Stimulated activated CD8-positive, alpha-beta memory T cell treated with anti-CD3 and anti-CD28 coated beads, Interleukin-4, amount 100 ng/mL, for 48 hours (primary cell): ENCODE measurements around the gene MBOAT2.

ENCODE experiments used
- DNase-seq: peaks from one replicate; pipeline ENCODE4 v3.0.0-alpha.2; 2020

MBOAT2 gene

DNA sequence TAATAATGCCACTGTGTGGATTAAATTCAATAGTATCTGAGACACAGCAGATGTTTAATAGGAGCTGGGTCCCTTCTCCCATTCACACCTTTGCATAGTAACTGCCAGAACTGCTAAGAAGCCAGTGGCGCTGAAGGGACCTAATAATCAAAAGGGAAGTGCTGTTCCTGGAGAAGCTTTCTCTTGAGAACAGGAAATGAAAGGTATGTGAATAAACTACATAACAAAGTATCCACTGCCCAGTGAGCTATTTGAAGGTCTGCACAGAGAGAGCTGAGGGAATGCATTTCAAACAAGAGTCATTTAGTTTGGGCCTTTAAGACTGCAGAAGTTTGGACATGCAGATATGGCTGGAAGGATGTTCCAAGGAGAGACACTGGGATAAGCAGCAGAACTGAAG is 110.0 kb downstream of the MBOAT2 start:
- no peak for DNase-seq

DNA sequence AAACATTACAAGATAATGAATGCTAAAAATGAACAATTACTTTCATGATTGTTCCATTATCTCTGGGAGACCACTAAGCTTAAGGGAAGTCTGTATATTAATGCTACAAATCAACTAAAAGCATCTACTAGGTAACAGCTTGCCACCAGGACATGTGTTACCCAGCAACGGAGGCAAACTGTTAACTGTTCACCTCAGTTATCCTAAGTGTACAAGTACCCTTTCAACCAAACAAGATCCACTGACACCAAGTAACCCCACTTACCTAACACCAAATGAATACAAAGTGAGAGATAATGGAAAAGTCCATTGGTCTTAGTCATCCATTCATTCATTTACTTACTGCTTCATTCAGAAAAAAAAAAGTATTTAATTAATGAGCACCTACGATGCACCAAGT is 111.4 kb downstream of the MBOAT2 start:
- DNase-seq: no peak

DNA sequence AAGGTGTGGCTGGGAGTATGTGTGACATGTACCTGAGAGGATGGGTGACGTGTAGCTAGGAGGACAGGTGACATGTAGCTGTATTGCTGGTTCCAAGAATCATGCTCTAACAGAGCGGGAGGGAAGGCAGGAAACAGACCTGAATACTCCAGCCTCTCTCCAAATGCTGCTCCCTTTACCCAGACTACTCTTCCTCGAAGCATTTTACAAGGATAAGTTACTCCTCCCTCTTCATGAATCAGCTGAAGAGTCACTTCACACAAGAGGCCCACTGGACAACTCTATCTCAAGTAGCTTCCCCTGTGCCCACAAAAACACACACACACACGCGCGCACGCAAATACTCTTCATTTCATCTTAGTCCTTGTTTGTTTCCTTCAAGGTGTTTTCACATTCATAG is 113.5 kb downstream of the MBOAT2 start:
- no peak for DNase-seq

DNA sequence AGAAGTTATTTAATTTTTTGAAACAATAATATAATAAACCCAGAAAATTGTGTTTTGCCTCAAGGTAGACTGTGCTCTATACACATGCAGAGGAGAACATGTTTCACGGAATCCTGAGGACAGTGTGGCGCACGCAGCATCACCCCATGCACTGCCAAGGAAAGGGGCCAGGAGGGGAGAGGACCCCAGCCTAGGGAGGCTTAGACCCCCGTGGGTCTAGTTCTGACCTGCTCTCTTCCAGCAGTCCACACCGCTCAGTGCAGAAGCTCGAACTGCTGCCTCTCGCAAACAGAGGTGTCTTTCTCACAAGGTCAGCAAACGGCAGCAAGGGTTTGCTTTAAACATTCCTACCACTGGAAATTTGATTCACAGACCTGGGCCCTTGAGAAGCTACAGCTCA is 114.5 kb downstream of the MBOAT2 start:
- no peak for DNase-seq

DNA sequence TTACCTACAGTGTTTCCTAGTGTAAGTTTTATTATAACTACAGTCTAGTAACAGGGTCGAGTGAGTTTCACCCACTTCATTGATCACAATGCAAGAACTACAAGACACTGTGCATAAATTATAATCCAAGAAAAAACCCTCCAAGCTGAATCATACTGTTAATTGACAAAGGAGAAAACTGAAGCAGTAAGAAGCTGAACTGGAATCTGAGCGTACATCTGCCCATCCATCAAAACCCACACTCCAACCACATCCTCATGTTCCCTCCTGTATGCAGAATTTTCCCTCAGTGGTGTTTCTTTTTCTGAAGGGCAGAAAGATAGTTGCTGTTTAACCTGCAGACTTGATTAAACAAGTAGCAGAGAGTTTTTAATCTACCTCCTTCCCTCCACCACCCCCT is 116.6 kb downstream of the MBOAT2 start:
- no peak for DNase-seq

DNA sequence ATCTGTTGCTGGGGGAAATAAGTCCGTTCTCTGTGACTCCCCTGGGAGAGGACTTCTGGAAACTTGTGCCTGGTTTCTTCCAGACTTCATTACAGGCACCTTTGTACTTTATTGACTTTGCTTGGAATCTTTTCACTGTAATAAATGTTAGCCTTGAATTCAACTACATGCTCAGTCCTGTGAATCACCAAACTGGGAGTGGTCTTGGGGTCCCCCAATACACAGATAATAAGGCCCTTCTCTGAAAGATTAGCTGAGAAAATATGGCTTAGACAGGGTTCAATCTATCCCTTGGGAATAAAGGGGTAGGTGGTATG is 117.3 kb downstream of the MBOAT2 start:
- DNase-seq: no peak

DNA sequence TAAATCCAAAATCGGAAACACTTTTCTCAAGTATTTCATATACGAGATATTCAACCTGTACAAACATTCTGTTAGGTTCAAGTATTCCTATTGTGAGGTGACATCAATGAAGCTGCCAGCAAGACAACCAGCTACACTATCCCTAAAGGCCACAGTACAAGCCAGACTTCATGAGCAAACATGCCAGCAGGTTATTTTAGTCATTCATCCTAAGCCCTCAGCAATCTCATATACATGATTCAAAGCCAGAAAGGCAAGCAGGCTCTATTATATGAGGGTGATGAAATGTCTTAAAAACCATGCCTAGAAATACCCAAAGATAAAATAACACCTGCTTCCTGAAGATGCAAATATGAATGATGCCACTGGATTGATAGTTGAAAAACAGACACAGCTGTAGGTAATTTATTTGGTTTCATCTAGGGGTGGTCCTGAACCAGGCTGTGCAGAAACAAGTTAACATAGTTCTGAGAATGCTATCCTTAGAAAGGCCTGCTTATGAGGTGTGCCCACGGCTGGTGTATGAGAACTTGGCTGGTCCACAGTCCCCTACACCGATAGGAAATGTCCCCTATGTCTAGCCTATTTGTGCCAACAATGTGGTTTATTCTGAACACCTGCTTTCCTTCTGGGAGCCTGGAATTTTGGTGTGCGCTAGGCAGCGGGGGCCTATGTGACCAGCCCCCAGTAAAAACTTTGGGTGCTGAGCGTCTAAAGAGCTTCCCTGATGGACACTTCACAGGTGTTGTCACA is 117.9 kb downstream of the MBOAT2 start:
- no peak for DNase-seq

DNA sequence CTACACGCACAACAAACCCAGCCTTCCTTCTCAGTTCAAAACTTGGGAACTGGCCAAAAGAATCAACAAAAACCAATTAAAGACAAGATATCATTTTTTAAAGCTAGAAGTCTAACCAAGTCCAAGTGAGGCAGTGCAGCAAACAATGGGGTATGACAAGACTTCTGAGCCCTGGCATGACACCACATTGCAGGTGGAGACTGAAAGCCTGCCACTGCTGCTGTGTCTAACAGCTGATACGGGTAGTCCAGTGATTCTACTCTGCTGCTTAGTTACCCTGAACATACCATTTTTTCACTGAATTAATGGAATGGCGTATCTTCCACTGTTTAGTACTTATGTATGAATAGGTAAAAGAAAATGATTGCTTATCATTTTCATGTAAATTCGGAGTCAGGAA is 118.7 kb downstream of the MBOAT2 start:
- no peak for DNase-seq

DNA sequence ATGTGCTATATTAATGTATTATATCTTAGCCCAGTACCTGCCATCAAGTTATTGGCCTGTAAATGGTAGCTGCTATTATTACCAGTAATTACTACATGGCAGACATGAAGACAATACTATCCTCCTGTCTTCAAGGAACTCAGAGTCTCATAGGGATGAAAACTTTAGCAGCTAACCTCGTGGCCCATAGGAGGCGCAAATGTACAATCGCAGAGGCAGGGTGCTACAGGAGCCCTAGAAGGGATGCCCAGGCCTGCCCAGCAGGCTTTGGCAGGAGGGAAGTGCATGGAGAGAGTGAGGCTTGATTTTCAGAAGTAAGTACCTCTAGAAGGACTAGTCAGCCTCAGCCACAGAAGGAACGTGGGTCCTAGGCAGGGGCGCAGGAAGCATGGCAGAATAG is 121.4 kb downstream of the MBOAT2 start:
- DNase-seq: no peak

DNA sequence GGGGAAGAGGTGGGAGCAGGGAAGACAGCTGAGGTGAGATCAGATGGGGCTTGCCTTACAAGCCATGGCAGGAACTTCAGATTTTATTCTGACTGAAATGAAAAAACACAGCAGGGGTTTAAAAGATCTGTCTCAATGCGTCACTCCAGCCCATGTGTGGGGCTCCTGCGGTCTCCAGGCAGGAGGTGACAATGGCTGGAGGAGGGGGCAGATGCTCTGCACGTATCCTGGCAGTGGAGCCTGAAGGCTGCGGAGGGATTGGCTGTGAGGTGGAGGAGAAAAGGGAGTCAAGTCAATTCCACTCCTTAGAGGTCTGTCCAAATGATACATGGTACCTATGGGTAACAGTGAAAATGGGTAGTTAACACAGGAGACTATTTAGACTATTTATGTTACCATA is 125.6 kb downstream of the MBOAT2 start:
- DNase-seq: no peak

DNA sequence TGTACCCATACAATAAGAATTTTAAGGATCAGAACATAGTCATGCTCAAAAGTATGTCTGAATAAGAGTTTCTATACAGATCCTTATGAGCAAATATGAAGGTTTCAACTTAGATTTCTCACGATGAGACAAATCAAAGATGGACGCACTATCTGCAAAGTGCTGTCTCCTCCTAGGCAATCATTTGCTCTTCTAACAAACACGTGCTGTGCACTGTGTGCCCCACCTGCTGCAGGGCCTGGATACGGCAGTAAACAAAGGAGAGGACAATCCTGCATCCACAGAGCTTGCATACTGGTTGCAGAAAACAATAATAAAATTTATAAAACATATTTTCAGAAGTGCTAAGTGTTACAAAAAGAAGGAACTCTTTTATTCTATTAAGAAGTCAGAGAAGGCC is 126.2 kb downstream of the MBOAT2 start:
- no peak for DNase-seq

DNA sequence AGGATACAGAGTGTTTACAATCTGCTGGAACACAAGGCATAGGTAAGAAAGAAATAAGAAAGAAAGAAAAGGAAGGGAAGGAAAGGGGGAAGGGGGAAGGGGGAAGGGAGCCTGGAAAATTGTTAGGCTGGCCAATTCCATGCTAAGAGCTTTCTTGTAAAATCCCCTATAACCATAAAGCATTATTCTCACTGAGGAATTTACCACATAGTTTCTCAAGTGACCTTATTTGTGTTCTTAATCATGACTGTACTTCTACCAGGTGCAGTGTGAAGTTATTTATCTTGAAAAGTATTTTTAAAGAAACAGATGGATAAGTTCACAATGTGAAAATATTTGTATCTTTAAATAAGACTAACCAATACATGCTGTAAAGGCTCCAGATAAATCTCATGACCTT is 126.9 kb downstream of the MBOAT2 start:
- DNase-seq: no peak

DNA sequence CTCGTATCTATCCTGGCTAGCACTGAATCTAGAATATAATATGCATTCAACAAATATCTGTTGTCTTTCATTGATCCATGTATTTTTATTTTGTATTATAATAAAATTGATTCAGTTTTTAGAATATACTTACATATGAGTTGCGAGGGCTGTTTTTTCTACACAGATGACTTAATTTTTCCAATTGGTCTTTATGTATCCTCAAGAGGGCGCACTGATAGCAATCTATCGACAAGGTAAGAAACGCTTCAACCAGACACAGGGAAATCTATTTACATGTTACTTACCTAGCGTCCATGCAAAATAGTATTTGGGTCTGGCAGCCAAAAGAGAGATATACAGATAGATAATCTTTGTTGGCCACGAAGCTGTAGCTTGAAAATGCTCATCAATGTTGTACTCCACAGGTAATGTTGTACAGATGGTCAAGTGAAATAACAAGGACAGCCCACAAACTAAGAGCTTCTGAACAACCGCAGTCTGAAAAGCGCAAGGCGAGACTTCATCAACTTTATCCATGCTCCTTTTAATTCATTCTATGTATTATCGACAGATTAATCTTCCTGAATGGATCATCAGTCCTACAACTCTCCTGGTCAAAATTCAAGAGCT is 130.6 kb downstream of the MBOAT2 start:
- DNase-seq: no peak

DNA sequence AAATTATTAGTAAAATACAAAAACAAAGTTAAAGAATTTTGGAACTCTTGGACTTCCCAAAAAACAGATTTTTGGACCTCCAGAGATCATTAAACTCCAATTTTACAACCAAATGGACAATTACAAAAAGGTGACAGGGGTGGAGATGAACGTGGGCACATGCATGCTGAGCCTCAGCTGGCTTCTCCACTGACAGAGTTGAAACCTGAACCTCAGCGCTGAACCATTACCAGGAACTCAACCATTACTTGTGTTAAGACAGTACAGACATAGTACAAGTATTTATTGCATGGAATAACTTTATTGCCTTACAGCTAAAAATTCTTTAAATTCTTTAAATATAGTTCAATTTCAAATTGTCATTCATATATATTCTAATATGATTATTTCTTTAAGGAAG is 133.0 kb downstream of the MBOAT2 start:
- no peak for DNase-seq

DNA sequence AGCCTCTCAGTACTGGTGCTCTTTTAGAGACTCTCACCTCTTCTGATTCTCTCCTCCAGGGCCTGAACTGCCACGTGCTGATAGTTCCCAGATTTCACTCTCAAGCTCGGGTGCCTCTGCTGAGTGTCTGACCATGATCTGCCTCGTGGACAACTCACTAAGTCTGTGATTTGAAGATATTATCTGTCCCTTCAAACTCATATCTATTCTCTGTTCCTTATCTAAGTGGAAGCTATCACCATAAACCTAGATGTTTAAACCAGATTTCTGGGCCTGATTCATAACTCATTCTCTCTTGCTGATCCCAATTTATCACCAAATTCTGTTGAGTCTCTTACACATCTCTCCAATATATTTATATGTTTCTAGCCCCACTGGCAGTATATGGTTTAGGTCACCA is 136.1 kb downstream of the MBOAT2 start:
- DNase-seq: no peak

DNA sequence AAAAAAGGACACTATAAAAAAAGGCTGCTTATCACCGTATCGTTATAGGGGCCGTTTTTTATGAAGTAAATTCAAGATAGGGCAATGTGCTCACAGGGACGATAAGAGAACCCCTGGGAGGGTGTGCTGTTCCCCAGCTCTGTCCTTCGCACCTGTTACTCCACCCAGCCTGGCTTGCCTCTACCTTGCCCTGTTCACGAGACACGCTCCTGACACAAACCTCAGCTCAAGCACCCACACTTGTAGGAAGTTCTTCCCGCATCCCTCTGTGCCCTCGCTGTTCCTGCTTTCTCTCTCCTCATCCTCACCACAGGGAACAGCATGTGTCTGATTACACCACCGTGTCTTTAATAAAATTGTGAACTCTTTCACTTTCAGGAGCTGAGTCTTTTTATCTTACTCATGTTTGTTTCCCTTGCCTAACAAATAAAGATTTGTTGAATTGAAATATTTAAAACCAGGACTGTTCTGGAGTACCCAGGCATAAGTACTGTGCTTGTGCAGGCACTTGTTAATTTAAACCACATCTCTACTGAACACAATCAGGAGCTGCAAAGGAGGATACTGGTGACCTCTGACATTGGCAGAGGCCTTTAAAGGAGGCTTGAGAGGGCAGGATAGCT is 140.0 kb downstream of the MBOAT2 start:
- DNase-seq: no peak

DNA sequence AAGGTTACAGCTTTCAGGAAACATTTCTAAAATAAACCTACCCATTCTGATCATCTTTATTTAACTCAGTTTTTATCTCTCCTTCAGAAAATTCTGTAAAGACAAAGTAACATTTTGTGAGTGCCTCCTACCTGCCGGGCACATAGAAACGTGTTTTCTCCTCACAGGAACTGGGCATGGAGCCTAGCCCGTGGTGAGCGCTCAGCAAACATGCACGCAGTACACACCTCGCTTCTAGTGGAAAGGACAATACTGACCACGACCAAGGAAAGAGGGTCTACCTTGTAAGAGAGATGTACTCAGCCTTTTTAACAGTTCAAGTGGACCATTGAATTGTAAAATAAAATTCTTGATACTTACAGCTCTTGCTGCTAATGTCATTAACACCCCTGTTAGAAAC is 141.3 kb downstream of the MBOAT2 start:
- DNase-seq: no peak

DNA sequence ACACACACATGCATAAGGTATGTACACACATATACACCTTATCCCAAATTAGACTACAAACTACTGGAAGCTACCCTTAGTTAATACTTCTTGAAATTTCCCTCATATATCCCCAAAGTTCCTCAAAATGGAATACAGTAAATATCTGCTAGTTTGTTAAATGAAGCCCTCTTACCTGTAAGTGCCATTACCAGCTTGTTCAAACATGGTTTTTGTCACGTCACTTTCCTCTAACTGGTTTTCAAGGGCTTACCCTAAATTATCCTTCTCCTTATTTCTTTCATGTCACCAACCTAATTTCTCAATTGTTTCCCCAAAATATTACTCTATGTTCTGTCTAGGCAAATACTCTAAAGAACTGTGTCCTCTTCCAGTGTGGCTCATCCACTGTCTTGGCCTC is 141.7 kb downstream of the MBOAT2 start:
- DNase-seq: no peak

DNA sequence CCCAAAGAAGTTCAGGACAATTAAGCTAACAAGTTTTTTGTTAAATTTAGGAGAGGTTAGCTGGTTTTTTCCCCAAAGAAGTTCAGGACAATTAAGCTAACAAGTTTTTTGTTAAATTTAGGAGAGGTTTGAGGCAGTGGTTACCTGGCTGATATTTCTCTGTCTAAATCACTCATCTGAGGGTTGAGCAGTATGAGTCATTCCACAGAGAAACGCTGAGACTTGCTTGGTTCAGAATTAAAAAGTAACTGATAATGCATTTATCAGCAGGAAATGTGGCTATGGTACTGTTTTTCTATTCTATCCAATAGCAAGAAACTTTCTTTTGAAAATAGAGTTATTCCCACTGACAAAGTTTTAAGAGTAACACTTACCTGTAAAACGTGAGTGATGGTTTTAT is 143.2 kb downstream of the MBOAT2 start:
- DNase-seq: no peak

DNA sequence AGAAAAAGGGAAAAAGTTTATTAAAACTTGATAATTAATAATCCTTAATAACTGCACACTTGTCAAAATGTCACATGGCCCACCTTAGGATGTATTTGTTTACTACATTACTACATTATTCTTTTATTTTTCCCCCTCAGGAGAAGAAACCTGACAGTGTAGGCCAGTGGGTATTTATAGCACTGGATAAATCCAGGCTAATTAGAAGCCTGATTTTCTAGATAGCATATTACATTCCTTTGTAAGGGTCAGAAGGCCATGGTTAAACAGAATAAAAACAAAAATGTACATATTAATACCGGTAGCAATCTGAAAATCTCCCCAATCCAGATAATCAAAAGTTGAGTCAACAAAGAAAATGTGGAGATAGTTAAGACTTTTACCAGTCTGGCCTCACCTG is 144.6 kb downstream of the MBOAT2 start:
- no peak for DNase-seq

DNA sequence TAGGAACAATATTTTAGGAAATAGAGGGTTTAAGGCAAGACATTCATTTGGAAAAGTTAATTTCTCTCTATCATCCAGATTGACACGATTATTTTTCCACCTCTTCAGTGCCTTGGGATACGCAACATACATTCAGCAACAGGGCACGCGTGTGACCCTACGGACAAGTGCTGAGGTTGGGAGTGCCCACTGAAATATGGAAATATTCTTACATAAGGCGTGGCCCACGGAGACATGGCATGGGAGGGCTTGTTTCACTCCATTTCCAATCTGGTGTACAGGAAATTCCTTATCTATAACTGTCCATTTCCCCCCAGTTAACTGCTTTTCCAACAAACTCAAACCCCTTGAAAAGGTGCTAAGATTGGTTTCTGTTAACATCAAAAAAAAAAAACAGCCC is 145.2 kb downstream of the MBOAT2 start:
- DNase-seq: no peak

DNA sequence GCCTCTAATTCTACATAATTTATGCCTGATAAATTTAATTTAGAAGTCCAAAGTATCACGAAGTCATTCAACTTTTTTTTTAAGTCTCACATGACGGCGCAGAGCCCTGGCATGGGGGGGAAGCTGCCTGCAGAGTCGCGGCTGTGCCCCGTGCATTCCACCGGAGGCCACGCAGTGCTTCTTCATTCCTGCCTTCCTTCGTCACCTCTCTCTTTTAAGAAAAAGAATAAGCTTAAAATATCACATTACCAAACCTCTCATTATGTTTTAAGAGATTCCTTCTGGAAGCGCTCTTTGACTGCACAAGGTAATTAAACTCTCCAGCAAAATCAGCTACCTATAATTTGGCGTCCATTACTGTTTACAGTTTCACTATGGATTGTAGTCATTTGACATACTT is 145.8 kb downstream of the MBOAT2 start:
- DNase-seq: no peak

DNA sequence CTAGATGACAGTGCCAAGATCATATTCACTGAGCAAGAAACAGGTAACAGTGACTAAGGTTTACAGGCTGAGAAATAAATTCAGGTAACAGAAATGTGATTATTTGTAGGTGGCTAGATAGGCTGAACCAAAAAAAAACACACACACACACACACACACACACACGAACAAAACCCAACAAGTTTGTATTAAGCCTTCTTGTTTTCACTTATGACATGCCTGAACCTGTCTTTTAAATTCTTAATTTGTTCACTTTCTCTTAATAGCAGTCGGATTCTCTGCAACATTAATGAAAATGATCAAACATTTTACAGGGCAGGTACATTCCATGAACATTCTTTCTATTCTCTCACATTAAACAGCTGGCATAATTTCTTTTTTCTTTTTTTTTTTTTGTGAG is 147.3 kb downstream of the MBOAT2 start:
- DNase-seq: no peak

DNA sequence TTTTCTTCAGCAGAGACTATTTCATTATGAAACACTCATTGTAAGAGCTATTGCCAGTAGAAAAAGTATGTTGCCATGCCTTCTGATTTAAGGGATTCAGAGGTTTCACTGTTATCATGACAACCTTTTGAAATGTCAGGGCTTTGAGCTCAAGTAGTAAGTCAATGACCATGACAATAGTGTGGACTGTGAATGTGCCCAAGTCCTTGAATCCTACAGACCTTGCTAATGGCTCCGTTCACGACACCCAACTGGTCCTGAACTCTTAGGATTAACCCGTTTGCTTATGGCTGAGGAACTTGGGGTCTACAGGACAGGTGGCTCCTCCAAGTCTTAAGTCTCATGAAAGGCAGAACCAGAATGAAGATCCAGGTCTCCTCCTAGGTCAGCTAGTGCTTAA is 148.5 kb downstream of the MBOAT2 start:
- no peak for DNase-seq

DNA sequence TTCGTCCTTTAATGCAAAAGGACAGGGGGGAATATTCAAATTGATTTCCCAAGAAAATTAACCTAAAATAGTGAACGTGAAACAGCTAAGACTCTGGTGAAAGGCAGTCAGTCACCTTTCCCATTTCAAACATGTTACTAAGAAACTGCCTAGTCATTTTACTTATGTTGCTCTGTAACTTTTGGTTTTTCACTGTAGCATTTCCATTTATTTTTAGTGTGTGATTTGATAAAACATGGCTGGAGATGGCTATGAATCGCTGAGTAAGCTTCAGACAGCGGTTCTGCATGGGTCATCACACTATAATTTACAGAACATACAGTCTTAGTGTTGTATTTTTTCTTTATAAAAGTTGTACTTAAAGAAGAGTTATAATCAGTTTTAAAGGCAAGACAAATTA is 150.1 kb downstream of the MBOAT2 start:
- DNase-seq: no peak
